SK-N-SH (cell line): ENCODE data around the gene STEAP1. TPM values are rescaled to one million over a fixed set of nuclear protein-coding genes. Genes with fewer than 3 reads are reported as not detected.

Experiments
- CTCF ChIA-PET: fragments of 300-600, 350-600 bp; formaldehyde crosslinking; extraction: SDS; loops from one replicate; lab custom pipeline; 2021; lab: Yijun Ruan, JAX
- POLR2A ChIA-PET: fragments of 350-600 bp; sonication (Branson Sonifier 250); formaldehyde crosslinking; extraction: SDS; loops from one replicate; lab custom pipeline; 2020; ENCODE audit warnings: antibody characterized with exemption, inconsistent platforms; lab: Yijun Ruan, JAX
- DNase-seq: peaks from one replicate; pipeline ENCODE4 v3.0.0; 2012
- H2AFZ ChIP-seq: fragments of 200-600 bp; sonication (generic); 2 replicates; pipeline ENCODE4 v1.8.1; 2016; ENCODE audit warnings: antibody characterized with exemption, mild to moderate bottlenecking, low read depth
- H3F3A ChIP-seq: fragments of 200-600 bp; sonication (generic); replicated peaks from 2 replicates; pipeline ENCODE3; 2016; ENCODE audit warnings: antibody characterized with exemption, mild to moderate bottlenecking; ENCODE audit not compliant: insufficient read depth
- H3K27ac ChIP-seq, 2 experiments: fragments of 200-500 bp in 1 of 2; fragments of 200-600 bp in 1 of 2; sonication (Bioruptor generic) in 1 of 2; sonication (generic), shearing (Covaris generic) in 1 of 2; 2 replicates each; pipeline versions ENCODE4 v1.5.1 to v1.6.1; 2014 to 2016; ENCODE audit warnings: low read depth in 2 of 2, inconsistent platforms in 1 of 2, low read length in 1 of 2, mild to moderate bottlenecking in 1 of 2, mixed read lengths in 1 of 2
- H3K27me3 ChIP-seq: fragments of 200-600 bp; sonication (generic), shearing (Covaris generic); 2 replicates; pipeline ENCODE4 v1.6.1; 2016; ENCODE audit warnings: mixed run types; ENCODE audit not compliant: insufficient read depth
- H3K36me3 ChIP-seq, 2 experiments: fragments of 200-500 bp in 1 of 2; fragments of 200-600 bp in 1 of 2; sonication (Bioruptor generic) in 1 of 2; sonication (generic) in 1 of 2; replicated peaks in 1 of 2; 2 replicates each; pipeline versions ENCODE3 to v1.5.1; 2014 to 2016; ENCODE audit warnings: low read length in 1 of 2, mild to moderate bottlenecking in 1 of 2; ENCODE audit not compliant: insufficient read depth in 2 of 2, control insufficient read depth in 1 of 2
- H3K4me1 ChIP-seq, 2 experiments: fragments of 200-500 bp in 1 of 2; fragments of 200-600 bp in 1 of 2; sonication (Bioruptor generic) in 1 of 2; sonication (generic), shearing (Covaris generic) in 1 of 2; 2 replicates each; pipeline versions ENCODE4 v1.5.1 to v1.6.1; 2014 to 2016; ENCODE audit warnings: low read depth in 1 of 2, low read length in 1 of 2, mixed run types in 1 of 2; ENCODE audit not compliant: insufficient read depth in 2 of 2, control insufficient read depth in 1 of 2
- H3K4me2 ChIP-seq: fragments of 200-600 bp; sonication (generic), shearing (Covaris generic); 2 replicates; pipeline ENCODE4 v1.6.1; 2017; ENCODE audit warnings: mixed run types
- H3K4me3 ChIP-seq, 2 experiments: fragments of 200-500 bp in 1 of 2; fragments of 200-600 bp in 1 of 2; sonication (Bioruptor generic) in 1 of 2; sonication (generic), shearing (Covaris generic) in 1 of 2; 2 replicates each; pipeline versions ENCODE4 v1.5.1 to v1.8.1; 2014 to 2016; ENCODE audit warnings: low read depth in 2 of 2, inconsistent platforms in 1 of 2, low read length in 1 of 2, mild to moderate bottlenecking in 1 of 2, mixed read lengths in 1 of 2, moderate library complexity in 1 of 2
- H3K79me2 ChIP-seq: fragments of 200-600 bp; sonication (generic); 2 replicates; pipeline ENCODE4 v1.8.1; 2017; ENCODE audit warnings: mild to moderate bottlenecking; ENCODE audit not compliant: insufficient read depth
- H3K9ac ChIP-seq: fragments of 200-600 bp; sonication (generic); 2 replicates; pipeline ENCODE4 v1.6.1; 2017; ENCODE audit warnings: mixed run types
- H3K9me2 ChIP-seq: fragments of 200-600 bp; sonication (generic); 2 replicates; pipeline ENCODE4 v1.6.1; 2017; ENCODE audit warnings: mixed run types
- H3K9me3 ChIP-seq: fragments of 200-600 bp; sonication (generic); 2 replicates; pipeline ENCODE4 v1.6.1; 2017; ENCODE audit warnings: mixed run types, mild to moderate bottlenecking, moderate library complexity
- H4K20me1 ChIP-seq: fragments of 200-600 bp; sonication (generic); 2 replicates; pipeline ENCODE4 v1.6.1; 2017; ENCODE audit warnings: mild to moderate bottlenecking, mixed run types; ENCODE audit not compliant: insufficient read depth
- EP300 ChIP-seq, 2 experiments: IDR thresholded peaks; 2 replicates each; pipeline versions ENCODE4 v1.4.0 to v1.6.1; 2012; ENCODE audit warnings: borderline replicate concordance in 1 of 2, low read depth in 1 of 2, low read length in 1 of 2
- EZH2phosphoT487 ChIP-seq: fragments of 200-600 bp; sonication (generic); IDR thresholded peaks from 2 replicates; pipeline ENCODE4 v1.6.1; 2017; ENCODE audit warnings: low read depth, mixed run types, mild to moderate bottlenecking, antibody characterized with exemption, moderate library complexity, borderline replicate concordance
- FOSL2 ChIP-seq: IDR thresholded peaks from 2 replicates; pipeline ENCODE4 v1.4.0; 2012; ENCODE audit warnings: low read depth, mild to moderate bottlenecking, moderate library complexity, borderline replicate concordance
- FOXM1 ChIP-seq: IDR thresholded peaks from 2 replicates; pipeline ENCODE4 v1.4.0; 2012; ENCODE audit warnings: low read depth, mild to moderate bottlenecking
- MEF2A ChIP-seq: IDR thresholded peaks from 2 replicates; pipeline ENCODE4 v1.4.0; 2012; ENCODE audit warnings: low read depth, borderline replicate concordance
- NFIC ChIP-seq: IDR thresholded peaks from 2 replicates; pipeline ENCODE4 v1.4.0; 2012; ENCODE audit warnings: borderline replicate concordance
- NRF1 ChIP-seq: IDR thresholded peaks from 2 replicates; pipeline ENCODE4 v1.6.1; 2012; ENCODE audit warnings: low read depth, mild to moderate bottlenecking, low read length
- POLR2AphosphoS5 ChIP-seq: IDR thresholded peaks from 2 replicates; pipeline ENCODE4 v1.6.1; 2012; ENCODE audit warnings: low read depth, low read length
- RCOR1 ChIP-seq: fragments of 150-350 bp; IDR thresholded peaks from 2 replicates; pipeline ENCODE4 v1.6.1; 2017; ENCODE audit warnings: antibody characterized with exemption, low read length
- SIN3A ChIP-seq: IDR thresholded peaks from 2 replicates; pipeline ENCODE4 v1.6.1; 2012; ENCODE audit warnings: low read depth, mild to moderate bottlenecking, low read length, moderate library complexity, borderline replicate concordance
- TCF12 ChIP-seq: IDR thresholded peaks from 2 replicates; pipeline ENCODE4 v1.4.0; 2012
- TEAD4 ChIP-seq: IDR thresholded peaks from 2 replicates; pipeline ENCODE4 v1.4.0; 2012; ENCODE audit warnings: mild to moderate bottlenecking, borderline replicate concordance; ENCODE audit not compliant: insufficient read depth
- YY1 ChIP-seq: IDR thresholded peaks from 2 replicates; pipeline ENCODE4 v1.4.0; 2012; ENCODE audit warnings: low read depth, mild to moderate bottlenecking
- WGBS: methylation state at CpG from one replicate; pipeline ENCODE4 v1.1.6; 2017; ENCODE audit warnings: low lambda C conversion rate; 5-methylcytosine and 5-hydroxymethylcytosine counted together
- polyA plus RNA-seq, 3 experiments: library from polyadenylated mRNA; depleted of rRNA; stranded (reverse); fragments of >200 nt; gene quantifications; 2 replicates each; pipeline ENCODE4 v1.2.3, GENCODE V29; 2012
- TF ChIP-seq, protein P1 (sequence below): fragments of 150-350 bp; IDR thresholded peaks from 2 replicates; pipeline ENCODE4 v1.6.1; 2016; ENCODE audit warnings: mild to moderate bottlenecking, low read depth, low read length
- TF ChIP-seq, protein P2 (sequence below): IDR thresholded peaks from 2 replicates; pipeline ENCODE4 v1.4.0; 2012; ENCODE audit warnings: low read depth, borderline replicate concordance
- TF ChIP-seq, protein P3 (sequence below): IDR thresholded peaks from 2 replicates; pipeline ENCODE4; 2012
- TF ChIP-seq, protein P4 (sequence below): IDR thresholded peaks from 2 replicates; pipeline ENCODE4 v1.6.1; 2012; ENCODE audit warnings: mild to moderate bottlenecking, low read depth, low read length, moderate library complexity

STEAP1 gene
- polyA plus RNA-seq, 1 of the 3 experiments (the other 2 are of a cell fraction): 17.0 TPM

DNA sequence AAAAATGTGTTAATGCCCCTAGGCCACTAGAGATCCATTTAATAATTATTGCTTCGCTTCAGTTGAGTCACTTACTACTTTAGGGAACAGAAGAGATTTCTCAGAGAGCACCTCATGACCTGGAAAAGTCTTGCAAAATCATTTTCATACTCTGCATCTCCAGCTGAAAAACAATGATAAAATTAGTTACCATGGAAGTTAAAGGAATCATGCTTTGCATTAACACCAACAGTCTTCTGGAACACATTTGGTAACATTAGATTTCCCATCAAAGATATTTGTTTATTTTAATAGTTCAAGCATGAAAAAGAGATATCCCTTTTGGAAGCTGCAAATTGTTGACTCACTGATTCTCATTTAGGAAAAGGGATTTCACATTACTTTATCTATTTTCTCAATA lies 55.5 kb downstream of the STEAP1 start:
- H3K27me3 ChIP-seq: no peaks in the 10 kb centered on the region
- DNase-seq: no peak
- WGBS: 88% methylated on average over 1 of the region's 1 CpG
- 0 out of 2 replicates have a peak overlapping the region, but pooled peaks have one; percentile 7 for H2AFZ ChIP-seq
- H3K36me3 ChIP-seq: no peaks in the 10 kb centered on the region
- no peak overlapping the region for H3K4me2 ChIP-seq
- H3K4me1 ChIP-seq: peaks cover 6 to 11% of the 10 kb centered on the region in 2 experiments; a peak in 2 of 4 replicates
- H3K9me2 ChIP-seq: no peaks in the 10 kb centered on the region; the same call in 1 of the 2 replicates
- H4K20me1 ChIP-seq: no peaks in the 10 kb centered on the region
- no peaks in the 10 kb centered on the region for H3F3A ChIP-seq
- no peak overlapping the region for H3K4me3 ChIP-seq
- no peaks in the 10 kb centered on the region for H3K9me3 ChIP-seq
- POLR2A ChIA-PET: no interaction called here
- H3K9ac ChIP-seq: no peak overlapping the region
- no peak for TF ChIP-seq POLR2AphosphoS5
- TF ChIP-seq MEF2A: no peak
- no peak for TF ChIP-seq EZH2phosphoT487
- TF ChIP-seq FOSL2: no peak
- TF ChIP-seq, protein P1, sequence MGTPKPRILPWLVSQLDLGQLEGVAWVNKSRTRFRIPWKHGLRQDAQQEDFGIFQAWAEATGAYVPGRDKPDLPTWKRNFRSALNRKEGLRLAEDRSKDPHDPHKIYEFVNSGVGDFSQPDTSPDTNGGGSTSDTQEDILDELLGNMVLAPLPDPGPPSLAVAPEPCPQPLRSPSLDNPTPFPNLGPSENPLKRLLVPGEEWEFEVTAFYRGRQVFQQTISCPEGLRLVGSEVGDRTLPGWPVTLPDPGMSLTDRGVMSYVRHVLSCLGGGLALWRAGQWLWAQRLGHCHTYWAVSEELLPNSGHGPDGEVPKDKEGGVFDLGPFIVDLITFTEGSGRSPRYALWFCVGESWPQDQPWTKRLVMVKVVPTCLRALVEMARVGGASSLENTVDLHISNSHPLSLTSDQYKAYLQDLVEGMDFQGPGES: no peak
- no peak for TF ChIP-seq YY1
- TF ChIP-seq TCF12: no peak
- no peak for TF ChIP-seq NFIC
- TF ChIP-seq, protein P2, sequence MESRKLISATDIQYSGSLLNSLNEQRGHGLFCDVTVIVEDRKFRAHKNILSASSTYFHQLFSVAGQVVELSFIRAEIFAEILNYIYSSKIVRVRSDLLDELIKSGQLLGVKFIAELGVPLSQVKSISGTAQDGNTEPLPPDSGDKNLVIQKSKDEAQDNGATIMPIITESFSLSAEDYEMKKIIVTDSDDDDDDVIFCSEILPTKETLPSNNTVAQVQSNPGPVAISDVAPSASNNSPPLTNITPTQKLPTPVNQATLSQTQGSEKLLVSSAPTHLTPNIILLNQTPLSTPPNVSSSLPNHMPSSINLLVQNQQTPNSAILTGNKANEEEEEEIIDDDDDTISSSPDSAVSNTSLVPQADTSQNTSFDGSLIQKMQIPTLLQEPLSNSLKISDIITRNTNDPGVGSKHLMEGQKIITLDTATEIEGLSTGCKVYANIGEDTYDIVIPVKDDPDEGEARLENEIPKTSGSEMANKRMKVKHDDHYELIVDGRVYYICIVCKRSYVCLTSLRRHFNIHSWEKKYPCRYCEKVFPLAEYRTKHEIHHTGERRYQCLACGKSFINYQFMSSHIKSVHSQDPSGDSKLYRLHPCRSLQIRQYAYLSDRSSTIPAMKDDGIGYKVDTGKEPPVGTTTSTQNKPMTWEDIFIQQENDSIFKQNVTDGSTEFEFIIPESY: no peak
- no peak for TF ChIP-seq NRF1
- TF ChIP-seq EP300 (IDR thresholded peaks at IDR 0.05; ENCODE audit: borderline replicate concordance in 1 of 2, low read depth in 1 of 2, low read length in 1 of 2): no peak
- TF ChIP-seq TEAD4: no peak
- no peak for TF ChIP-seq SIN3A
- CTCF ChIA-PET: interaction anchor here (0.8 to 3.0 kb wide), 2 partner anchors 10 to 218 kb away, joined by 3 to 17 read pairs; no protein-coding TSS in a partner anchor
- H3K27ac ChIP-seq: no peak overlapping the region
- H3K79me2 ChIP-seq: peaks cover 6% of the 10 kb centered on the region; the same call in 1 of the 2 replicates

DNA sequence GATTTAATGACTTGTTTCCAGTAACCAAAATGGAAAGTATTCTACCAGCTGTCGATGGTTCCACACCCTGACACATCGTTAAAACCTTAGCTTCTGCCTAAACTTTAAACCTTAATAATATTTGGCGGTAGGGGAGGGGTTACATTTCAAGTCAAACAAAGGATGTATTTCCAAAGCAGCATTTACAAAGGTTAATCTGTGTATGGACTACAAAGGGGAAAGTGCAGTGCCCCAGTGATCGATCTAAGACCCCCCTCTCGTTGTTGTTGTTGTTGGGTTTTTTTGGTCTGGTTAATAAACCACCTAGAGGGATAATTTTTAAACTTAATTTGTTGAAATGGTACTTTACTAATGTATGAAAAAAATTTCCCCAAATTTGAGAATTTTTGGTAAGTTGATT lies 56.2 kb downstream of the STEAP1 start:
- H3K4me1 ChIP-seq: peaks cover 6 to 11% of the 10 kb centered on the region in 2 experiments; a peak in 2 of 4 replicates
- peak overlapping the region; percentile 96 for H3K4me2 ChIP-seq
- no peaks in the 10 kb centered on the region for H4K20me1 ChIP-seq
- no peaks in the 10 kb centered on the region for H3K27me3 ChIP-seq
- H3K9me2 ChIP-seq: no peaks in the 10 kb centered on the region; the same call in 1 of the 2 replicates
- no peak overlapping the region for H3K27ac ChIP-seq
- no peaks in the 10 kb centered on the region for H3K36me3 ChIP-seq
- ChIA-PET POLR2A (no interaction called here), CTCF (interaction anchor here (0.6 to 3.0 kb wide), 5 partner anchors 11 to 217 kb away, joined by 3 to 19 read pairs (median 10); no protein-coding TSS in a partner anchor)
- 78% methylated on average over 5 of the region's 5 CpGs for WGBS
- H2AFZ ChIP-seq: peak overlapping the region; percentile 98
- no peak overlapping the region; the same call in 1 of the 2 replicates for H3K9ac ChIP-seq
- no peak for DNase-seq
- no peak overlapping the region for H3K4me3 ChIP-seq
- H3F3A ChIP-seq: no peaks in the 10 kb centered on the region
- H3K79me2 ChIP-seq: peaks cover 6% of the 10 kb centered on the region; the same call in 1 of the 2 replicates
- H3K9me3 ChIP-seq: no peaks in the 10 kb centered on the region
- TF ChIP-seq POLR2AphosphoS5 (no peak), FOSL2 (no peak), RCOR1 (no peak), SIN3A (no peak), FOXM1 (no peak)
- TF ChIP-seq, protein P3, sequence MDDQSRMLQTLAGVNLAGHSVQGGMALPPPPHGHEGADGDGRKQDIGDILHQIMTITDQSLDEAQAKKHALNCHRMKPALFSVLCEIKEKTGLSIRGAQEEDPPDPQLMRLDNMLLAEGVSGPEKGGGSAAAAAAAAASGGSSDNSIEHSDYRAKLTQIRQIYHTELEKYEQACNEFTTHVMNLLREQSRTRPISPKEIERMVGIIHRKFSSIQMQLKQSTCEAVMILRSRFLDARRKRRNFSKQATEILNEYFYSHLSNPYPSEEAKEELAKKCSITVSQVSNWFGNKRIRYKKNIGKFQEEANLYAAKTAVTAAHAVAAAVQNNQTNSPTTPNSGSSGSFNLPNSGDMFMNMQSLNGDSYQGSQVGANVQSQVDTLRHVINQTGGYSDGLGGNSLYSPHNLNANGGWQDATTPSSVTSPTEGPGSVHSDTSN: no peak
- TF ChIP-seq, protein P1: no peak
- TF ChIP-seq, protein P4, sequence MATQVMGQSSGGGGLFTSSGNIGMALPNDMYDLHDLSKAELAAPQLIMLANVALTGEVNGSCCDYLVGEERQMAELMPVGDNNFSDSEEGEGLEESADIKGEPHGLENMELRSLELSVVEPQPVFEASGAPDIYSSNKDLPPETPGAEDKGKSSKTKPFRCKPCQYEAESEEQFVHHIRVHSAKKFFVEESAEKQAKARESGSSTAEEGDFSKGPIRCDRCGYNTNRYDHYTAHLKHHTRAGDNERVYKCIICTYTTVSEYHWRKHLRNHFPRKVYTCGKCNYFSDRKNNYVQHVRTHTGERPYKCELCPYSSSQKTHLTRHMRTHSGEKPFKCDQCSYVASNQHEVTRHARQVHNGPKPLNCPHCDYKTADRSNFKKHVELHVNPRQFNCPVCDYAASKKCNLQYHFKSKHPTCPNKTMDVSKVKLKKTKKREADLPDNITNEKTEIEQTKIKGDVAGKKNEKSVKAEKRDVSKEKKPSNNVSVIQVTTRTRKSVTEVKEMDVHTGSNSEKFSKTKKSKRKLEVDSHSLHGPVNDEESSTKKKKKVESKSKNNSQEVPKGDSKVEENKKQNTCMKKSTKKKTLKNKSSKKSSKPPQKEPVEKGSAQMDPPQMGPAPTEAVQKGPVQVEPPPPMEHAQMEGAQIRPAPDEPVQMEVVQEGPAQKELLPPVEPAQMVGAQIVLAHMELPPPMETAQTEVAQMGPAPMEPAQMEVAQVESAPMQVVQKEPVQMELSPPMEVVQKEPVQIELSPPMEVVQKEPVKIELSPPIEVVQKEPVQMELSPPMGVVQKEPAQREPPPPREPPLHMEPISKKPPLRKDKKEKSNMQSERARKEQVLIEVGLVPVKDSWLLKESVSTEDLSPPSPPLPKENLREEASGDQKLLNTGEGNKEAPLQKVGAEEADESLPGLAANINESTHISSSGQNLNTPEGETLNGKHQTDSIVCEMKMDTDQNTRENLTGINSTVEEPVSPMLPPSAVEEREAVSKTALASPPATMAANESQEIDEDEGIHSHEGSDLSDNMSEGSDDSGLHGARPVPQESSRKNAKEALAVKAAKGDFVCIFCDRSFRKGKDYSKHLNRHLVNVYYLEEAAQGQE: no peak
